Testis (tissue), 2 donors: ENCODE data around the gene FGGY.

Experiments
- POLR2A ChIP-seq: fragments of 450-650 bp; IDR thresholded peaks from one replicate; pipeline ENCODE4 v1.6.1; 2017; ENCODE audit warnings: antibody characterized with exemption, mild to moderate bottlenecking, moderate library complexity
- TF ChIP-seq, protein P1 (sequence below), 3 experiments: fragments of 450-650 bp in 2 of 3; fragments of 200-600 bp in 1 of 3; sonication (generic) in 1 of 3; IDR thresholded peaks; one replicate each; pipeline ENCODE4 v1.5.1; 2016 to 2019; ENCODE audit warnings: antibody characterized with exemption in 3 of 3, mild to moderate bottlenecking in 2 of 3, moderate library complexity in 1 of 3

DNA sequence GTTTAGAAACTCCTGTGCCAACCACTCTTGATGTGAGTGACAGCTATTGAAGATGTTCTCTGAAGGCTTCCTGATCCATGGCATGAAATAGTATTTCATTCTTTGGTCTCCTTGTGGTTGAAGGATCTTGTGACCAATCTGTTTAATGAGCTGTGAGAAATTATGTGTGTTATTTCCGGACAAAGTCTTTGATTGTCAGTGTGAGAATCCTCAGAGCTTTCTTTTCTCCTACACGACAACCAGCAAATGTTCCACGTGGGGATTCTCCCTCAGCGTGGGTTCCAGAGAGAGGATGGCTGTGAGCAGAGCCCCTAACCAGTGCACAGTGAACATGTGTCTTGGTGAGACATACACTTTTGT, 472.8 kb downstream of the FGGY start:
- TF ChIP-seq, protein P1, sequence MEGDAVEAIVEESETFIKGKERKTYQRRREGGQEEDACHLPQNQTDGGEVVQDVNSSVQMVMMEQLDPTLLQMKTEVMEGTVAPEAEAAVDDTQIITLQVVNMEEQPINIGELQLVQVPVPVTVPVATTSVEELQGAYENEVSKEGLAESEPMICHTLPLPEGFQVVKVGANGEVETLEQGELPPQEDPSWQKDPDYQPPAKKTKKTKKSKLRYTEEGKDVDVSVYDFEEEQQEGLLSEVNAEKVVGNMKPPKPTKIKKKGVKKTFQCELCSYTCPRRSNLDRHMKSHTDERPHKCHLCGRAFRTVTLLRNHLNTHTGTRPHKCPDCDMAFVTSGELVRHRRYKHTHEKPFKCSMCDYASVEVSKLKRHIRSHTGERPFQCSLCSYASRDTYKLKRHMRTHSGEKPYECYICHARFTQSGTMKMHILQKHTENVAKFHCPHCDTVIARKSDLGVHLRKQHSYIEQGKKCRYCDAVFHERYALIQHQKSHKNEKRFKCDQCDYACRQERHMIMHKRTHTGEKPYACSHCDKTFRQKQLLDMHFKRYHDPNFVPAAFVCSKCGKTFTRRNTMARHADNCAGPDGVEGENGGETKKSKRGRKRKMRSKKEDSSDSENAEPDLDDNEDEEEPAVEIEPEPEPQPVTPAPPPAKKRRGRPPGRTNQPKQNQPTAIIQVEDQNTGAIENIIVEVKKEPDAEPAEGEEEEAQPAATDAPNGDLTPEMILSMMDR (IDR thresholded peaks at IDR 0.05), result no peak
- TF ChIP-seq POLR2A, result no peak
